Vagina (tissue), 2 donors: Measurements from ENCODE around the gene SMAD6. TPM values are rescaled to one million over a fixed set of nuclear protein-coding genes. Genes with fewer than 3 reads are reported as not detected.

ENCODE experiments used
- DNase-seq, 2 donors: peaks; one replicate each; pipeline ENCODE4 v3.0.0-alpha.2; 2017; ENCODE audit errors: extremely low spot score in 2 of 2
- H3K27ac ChIP-seq: fragments of 200-600 bp; sonication (generic); one replicate; pipeline ENCODE4 v1.5.1; 2019
- H3K27me3 ChIP-seq: fragments of 200-600 bp; sonication (generic); one replicate; pipeline ENCODE4 v1.5.1; 2019
- H3K36me3 ChIP-seq, 2 donors: fragments of 200-600 bp; sonication (generic); one replicate each; pipeline ENCODE4 v1.5.1; 2017 to 2019
- H3K4me1 ChIP-seq: fragments of 200-600 bp; sonication (generic); one replicate; pipeline ENCODE4 v1.5.1; 2019
- H3K4me3 ChIP-seq, 2 donors: fragments of 200-600 bp; sonication (generic); 1 replicate in 1 of 2; 2 replicates in 1 of 2; pipeline ENCODE4 v1.5.1; 2016 to 2019
- H3K9me3 ChIP-seq: fragments of 200-600 bp; sonication (generic); one replicate; pipeline ENCODE4 v1.5.1; 2019
- POLR2A ChIP-seq, 2 donors: fragments of 450-650 bp; IDR thresholded peaks; one replicate each; pipeline ENCODE4 v1.6.1; 2017; ENCODE audit warnings: antibody characterized with exemption in 2 of 2, mild to moderate bottlenecking in 2 of 2, moderate library complexity in 2 of 2
- POLR2AphosphoS5 ChIP-seq, 2 donors: sonication (generic); formaldehyde crosslinking; IDR thresholded peaks; one replicate each; pipeline ENCODE4 v1.9.0; 2017; ENCODE audit warnings: antibody characterized with exemption in 2 of 2, mild to moderate bottlenecking in 2 of 2, low read depth in 1 of 2; ENCODE audit not compliant: insufficient read depth in 1 of 2
- intact Hi-C: fragments of 100-400 bp; cut with DNase I; formaldehyde crosslinking; loops from one replicate; pipeline ENCODE4 v1.15.1; 2023
- total RNA-seq: library from RNA; depleted of rRNA; stranded (reverse); fragments of >200 nt; gene quantifications from one replicate; pipeline ENCODE4 v1.2.3, GENCODE V29; 2016
- TF ChIP-seq, protein P1 (sequence below), 3 experiments: fragments of 450-650 bp in 2 of 3; fragments of 200-600 bp in 1 of 3; sonication (generic) in 1 of 3; IDR thresholded peaks; one replicate each; pipeline ENCODE4 v1.5.1; 2017 to 2019; ENCODE audit warnings: antibody characterized with exemption in 3 of 3, mild to moderate bottlenecking in 2 of 3, moderate library complexity in 2 of 3

The SMAD6 gene
- total RNA-seq, 1 donor from 2014 or later, result 28.5 TPM

GRCh38 chr15:66729331-66729951 is 27.4 kb downstream of the SMAD6 start:
- DNase-seq, result no peak
- intact Hi-C loops, result no loop called here

DNA sequence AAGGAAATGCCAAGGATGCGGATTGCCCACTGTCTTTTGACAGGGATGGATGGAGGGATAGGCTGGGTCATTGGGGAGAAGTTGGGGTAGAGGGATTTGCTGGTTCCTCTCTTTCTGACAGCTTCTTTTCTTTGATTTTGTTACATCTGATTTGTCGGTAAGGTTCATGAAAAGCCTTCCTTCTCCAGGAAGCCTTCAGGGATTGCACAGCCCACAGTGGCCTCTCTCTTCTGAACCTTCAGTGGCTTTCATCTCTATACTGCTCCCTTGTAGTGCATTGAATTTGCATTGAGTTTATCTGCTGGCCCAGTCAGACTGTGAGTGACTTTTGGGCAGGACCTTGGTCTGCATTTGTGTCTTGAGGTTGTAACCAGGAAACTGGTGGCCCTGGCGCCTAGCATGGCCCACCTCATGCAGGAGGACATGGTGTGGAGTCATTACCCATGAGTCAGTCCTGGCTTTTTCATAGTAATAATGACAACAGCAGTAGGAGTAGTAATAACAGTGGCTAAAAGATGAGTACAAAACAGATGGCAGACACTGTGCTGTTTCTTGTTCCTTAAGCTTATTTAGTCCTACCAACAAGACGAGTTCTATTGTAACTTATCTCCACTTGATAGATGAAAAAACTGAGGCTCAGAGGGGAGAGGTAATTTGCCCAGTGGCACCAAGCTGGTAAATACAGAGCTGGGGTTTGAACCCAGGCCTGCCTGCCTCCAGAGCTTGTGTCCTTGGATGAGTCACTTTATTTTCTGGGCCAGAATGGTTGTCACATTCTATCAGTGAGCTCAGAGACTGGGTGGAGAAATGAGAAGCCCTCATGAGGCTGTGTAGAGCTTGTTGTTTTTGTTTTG is 28.4 kb downstream of the SMAD6 start:
- H3K4me1 ChIP-seq, result peaks cover 35% of the 10 kb centered on the region
- peak overlapping the region; percentile 56 for H3K27ac ChIP-seq
- no peak for DNase-seq
- no peaks in the 10 kb centered on the region for H3K27me3 ChIP-seq
- TF ChIP-seq, protein P1, sequence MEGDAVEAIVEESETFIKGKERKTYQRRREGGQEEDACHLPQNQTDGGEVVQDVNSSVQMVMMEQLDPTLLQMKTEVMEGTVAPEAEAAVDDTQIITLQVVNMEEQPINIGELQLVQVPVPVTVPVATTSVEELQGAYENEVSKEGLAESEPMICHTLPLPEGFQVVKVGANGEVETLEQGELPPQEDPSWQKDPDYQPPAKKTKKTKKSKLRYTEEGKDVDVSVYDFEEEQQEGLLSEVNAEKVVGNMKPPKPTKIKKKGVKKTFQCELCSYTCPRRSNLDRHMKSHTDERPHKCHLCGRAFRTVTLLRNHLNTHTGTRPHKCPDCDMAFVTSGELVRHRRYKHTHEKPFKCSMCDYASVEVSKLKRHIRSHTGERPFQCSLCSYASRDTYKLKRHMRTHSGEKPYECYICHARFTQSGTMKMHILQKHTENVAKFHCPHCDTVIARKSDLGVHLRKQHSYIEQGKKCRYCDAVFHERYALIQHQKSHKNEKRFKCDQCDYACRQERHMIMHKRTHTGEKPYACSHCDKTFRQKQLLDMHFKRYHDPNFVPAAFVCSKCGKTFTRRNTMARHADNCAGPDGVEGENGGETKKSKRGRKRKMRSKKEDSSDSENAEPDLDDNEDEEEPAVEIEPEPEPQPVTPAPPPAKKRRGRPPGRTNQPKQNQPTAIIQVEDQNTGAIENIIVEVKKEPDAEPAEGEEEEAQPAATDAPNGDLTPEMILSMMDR (IDR thresholded peaks at IDR 0.05), result no peak
- no peak for TF ChIP-seq POLR2A (IDR thresholded peaks at IDR 0.05)
- no peak for TF ChIP-seq POLR2AphosphoS5 (IDR thresholded peaks at IDR 0.05; ENCODE audit: insufficient read depth in 1 of 2, low read depth in 1 of 2)
- no peak overlapping the region for H3K4me3 ChIP-seq
- H3K9me3 ChIP-seq, result no peaks in the 10 kb centered on the region
- intact Hi-C loops, result no loop called here
- H3K36me3 ChIP-seq, result no peaks in the 10 kb centered on the region

More at GRCh38 chr15:66729331-66729951, 27.4 kb downstream of the SMAD6 start:
- H3K9me3 ChIP-seq, result no peaks in the 10 kb centered on the region
- H3K36me3 ChIP-seq, result no peaks in the 10 kb centered on the region
- peaks cover 35% of the 10 kb centered on the region for H3K4me1 ChIP-seq
- H3K4me3 ChIP-seq, result peak overlapping the region in 1 of 2 donors; percentile 33
- TF ChIP-seq POLR2A (IDR thresholded peaks at IDR 0.05) (no peak), POLR2AphosphoS5 (IDR thresholded peaks at IDR 0.05; ENCODE audit: insufficient read depth in 1 of 2, low read depth in 1 of 2) (peak in 1 of 2 donors; percentile 64)
- TF ChIP-seq, protein P1 (IDR thresholded peaks at IDR 0.05), result no peak
- no peaks in the 10 kb centered on the region for H3K27me3 ChIP-seq
- peak overlapping the region; percentile 56 for H3K27ac ChIP-seq

DNA sequence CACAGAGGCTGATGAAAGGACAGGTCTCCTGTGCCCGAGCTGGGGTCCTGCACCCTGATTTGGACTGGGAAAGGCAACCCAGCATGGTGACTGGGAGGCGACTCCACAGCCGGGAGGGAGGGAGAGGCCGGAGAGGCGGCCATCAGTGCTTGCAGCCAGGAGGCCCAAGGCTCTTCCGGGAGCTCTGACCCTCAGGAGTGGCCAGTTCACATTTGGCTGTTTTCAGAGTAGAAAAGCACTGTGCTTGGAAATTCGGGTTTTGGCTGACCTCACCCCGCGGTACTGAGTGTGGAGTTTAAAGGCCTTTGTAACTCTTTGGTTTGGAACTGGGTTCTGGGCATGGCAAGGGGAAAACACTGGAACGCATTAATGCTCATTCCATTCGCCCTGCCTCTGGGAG is 31.9 kb downstream of the SMAD6 start:
- Histone ChIP-seq H3K27me3 (no peaks in the 10 kb centered on the region), H3K36me3 (no peaks in the 10 kb centered on the region), H3K4me1 (peaks cover 44% of the 10 kb centered on the region), H3K27ac (peak overlapping the region; percentile 57), H3K9me3 (no peaks in the 10 kb centered on the region), H3K4me3 (no peak overlapping the region)
- intact Hi-C loops, result no loop called here
- TF ChIP-seq, protein P1 (IDR thresholded peaks at IDR 0.05), result no peak
- TF ChIP-seq POLR2A (IDR thresholded peaks at IDR 0.05), result no peak
- no peak for TF ChIP-seq POLR2AphosphoS5 (IDR thresholded peaks at IDR 0.05; ENCODE audit: insufficient read depth in 1 of 2, low read depth in 1 of 2)
- DNase-seq, result no peak

DNA sequence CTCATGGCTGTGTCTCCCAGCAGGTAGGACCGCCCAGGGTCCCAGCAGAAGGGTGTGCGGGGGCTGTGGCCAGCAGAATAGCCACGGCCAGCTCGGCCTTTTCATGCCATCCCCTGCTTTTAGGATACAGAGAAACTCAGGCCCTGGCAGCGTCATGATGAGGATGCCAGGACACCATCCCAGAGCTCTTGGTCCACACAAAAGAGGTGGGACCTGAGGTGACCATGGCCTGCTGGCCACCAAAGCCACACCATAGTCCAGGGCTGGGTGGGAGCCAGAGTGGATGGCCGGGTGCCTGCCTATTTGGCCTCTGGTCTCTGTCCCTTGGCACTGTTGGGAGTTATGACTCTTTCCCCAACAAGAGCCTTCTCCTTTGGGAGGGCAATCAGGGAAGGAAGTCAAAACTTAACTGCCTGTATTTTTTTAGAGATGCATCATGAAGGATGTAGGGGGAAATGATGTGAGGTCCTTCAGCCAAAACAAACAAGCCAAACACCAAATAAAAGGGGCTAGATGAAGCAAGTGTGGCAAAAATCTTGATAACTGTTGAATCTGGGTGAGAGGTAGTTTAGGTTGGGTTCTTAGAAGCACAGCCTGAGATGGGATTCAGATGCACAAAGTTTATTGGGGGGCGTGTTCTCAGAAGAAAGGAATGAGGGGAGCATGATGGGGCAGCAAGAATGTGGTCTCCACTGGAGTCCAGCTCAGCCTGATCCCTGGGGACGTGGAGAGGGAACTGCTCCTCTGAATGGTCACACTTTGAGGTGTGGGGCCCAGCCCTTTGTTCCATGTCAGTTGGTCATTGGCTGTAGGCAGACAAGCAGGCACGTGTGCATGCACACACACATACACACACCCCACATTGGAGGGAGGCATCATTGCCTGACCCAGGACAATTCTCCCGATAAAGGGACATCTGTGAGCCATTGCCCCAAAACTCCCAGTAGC is 33.2 kb downstream of the SMAD6 start:
- no peak for TF ChIP-seq POLR2AphosphoS5 (IDR thresholded peaks at IDR 0.05; ENCODE audit: insufficient read depth in 1 of 2, low read depth in 1 of 2)
- TF ChIP-seq POLR2A (IDR thresholded peaks at IDR 0.05), result no peak
- TF ChIP-seq, protein P1 (IDR thresholded peaks at IDR 0.05), result no peak

More for the DNA sequence above, 33.2 kb downstream of the SMAD6 start:
- H3K36me3 ChIP-seq, result no peaks in the 10 kb centered on the region
- no peaks in the 10 kb centered on the region for H3K27me3 ChIP-seq
- intact Hi-C loops, result no loop called here
- no peaks in the 10 kb centered on the region for H3K9me3 ChIP-seq
- H3K4me1 ChIP-seq, result peaks cover 49% of the 10 kb centered on the region
- DNase-seq, result no peak
- H3K4me3 ChIP-seq, result no peak overlapping the region
- peak overlapping the region; percentile 57 for H3K27ac ChIP-seq
